ENCODE results near the gene MDP1. TPM values are rescaled to one million over a fixed set of nuclear protein-coding genes. Genes with fewer than 3 reads are reported as not detected.
A peak's percentile ranks its signal among the peaks of the same experiment; 100 is the strongest.
"Not testable (repeated sequence)": the region's sequence is repeated elsewhere in the genome, so short reads cannot be mapped to it uniquely, and the experiment has no call there.

The MDP1 gene
- polyA plus RNA-seq, 2 of the 4 experiments (the other 2 are of a cell fraction) = 21.6 to 38.6 TPM

- TF ChIP-seq, protein P1, sequence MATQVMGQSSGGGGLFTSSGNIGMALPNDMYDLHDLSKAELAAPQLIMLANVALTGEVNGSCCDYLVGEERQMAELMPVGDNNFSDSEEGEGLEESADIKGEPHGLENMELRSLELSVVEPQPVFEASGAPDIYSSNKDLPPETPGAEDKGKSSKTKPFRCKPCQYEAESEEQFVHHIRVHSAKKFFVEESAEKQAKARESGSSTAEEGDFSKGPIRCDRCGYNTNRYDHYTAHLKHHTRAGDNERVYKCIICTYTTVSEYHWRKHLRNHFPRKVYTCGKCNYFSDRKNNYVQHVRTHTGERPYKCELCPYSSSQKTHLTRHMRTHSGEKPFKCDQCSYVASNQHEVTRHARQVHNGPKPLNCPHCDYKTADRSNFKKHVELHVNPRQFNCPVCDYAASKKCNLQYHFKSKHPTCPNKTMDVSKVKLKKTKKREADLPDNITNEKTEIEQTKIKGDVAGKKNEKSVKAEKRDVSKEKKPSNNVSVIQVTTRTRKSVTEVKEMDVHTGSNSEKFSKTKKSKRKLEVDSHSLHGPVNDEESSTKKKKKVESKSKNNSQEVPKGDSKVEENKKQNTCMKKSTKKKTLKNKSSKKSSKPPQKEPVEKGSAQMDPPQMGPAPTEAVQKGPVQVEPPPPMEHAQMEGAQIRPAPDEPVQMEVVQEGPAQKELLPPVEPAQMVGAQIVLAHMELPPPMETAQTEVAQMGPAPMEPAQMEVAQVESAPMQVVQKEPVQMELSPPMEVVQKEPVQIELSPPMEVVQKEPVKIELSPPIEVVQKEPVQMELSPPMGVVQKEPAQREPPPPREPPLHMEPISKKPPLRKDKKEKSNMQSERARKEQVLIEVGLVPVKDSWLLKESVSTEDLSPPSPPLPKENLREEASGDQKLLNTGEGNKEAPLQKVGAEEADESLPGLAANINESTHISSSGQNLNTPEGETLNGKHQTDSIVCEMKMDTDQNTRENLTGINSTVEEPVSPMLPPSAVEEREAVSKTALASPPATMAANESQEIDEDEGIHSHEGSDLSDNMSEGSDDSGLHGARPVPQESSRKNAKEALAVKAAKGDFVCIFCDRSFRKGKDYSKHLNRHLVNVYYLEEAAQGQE (IDR thresholded peaks at IDR 0.05) = no peak
- TF ChIP-seq CBX2 (IDR thresholded peaks at IDR 0.05; ENCODE audit: borderline replicate concordance, low read depth) (no peak), MAX (IDR thresholded peaks at IDR 0.05) (no peak), SREBF2 (IDR thresholded peaks at IDR 0.05) (no peak), NFE2L2 (conservative IDR thresholded peaks at IDR 0.05; ENCODE audit: low read length) (no peak)
Observed at GRCh38 chr14:24206260-24207103, 9.4 kb downstream of the MDP1 start (continued).

DNA sequence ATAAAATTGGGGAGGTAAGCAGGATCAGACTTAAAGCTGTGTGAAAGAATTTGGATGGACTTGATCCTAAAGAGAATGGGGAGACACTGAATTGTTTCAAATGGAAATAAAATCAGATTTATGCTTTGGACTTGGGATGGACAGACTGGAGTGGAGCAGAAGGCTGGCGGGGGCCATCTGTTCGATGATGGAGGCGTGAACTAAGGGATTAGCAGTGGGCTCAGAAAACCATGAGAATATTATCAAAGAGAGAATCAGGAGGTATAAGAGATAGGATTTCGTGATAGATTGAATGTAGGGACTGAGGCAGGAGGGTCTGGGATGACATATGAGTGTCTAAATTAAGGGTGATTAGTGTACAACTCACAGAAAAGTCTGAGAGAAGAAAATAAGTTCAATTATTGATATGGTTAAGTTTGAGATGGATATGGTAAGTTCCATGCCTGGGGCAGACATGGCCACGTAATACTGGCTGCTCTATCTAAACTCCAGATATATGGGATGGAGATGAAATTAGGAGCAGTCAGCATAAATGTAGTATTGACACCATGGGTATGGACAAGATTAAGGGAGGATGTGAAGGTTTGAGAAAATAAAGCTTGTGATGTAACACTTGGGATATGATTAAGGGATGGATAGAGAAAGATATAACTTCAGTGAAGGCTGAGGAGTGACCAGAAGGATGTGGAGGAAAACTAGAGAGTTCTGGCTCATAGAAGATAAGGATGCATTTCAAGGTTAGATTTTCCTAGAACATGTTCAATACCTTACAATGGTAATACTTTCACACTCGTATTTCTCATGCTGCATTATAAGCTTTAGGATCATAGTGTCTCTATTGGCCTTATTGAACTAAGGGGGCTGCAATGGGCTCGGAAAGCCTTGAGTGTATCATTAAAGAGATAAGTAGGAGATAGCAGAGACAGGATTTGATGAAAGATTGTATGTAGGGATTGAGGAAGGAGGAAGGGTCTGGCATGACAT lies 11.4 kb downstream of the MDP1 start:
- DNase-seq (ENCODE audit: low read depth in 1 of 2, low spot score in 1 of 2) (no peak), ATAC-seq (peak in 1 of 2 experiments; percentile 23; a peak in 1 of 6 replicates), FAIRE-seq (no peak)
- no peak overlapping the region for H3K4me2 ChIP-seq
- H3K4me1 ChIP-seq = no peaks in the 10 kb centered on the region
- ChIA-PET CTCF (interaction anchor here (0.7 to 1.4 kb wide), 3 partner anchors 9 to 114 kb away, joined by 3 to 5 read pairs (median 3); no protein-coding TSS in a partner anchor), POLR2A (interaction anchor here (4.0 kb wide), 1 partner anchor 9 kb away, joined by 16 read pairs; the partner anchor contains the start of gene TM9SF1)
- H3K9me3 ChIP-seq = 0 out of 3 replicates have a peak, but pooled peaks cover 3% of the 10 kb centered on the region
- no peak overlapping the region for H3K27ac ChIP-seq
- 94% methylated on average over 7 of the region's 7 CpGs for WGBS (ENCODE audit: missing lambda C conversion rate)
- H3K4me3 ChIP-seq = no peak overlapping the region
- TF ChIP-seq ZNF302 (CRISPR knock-in tag; IDR thresholded peaks at IDR 0.05) = no peak
- peak; percentile 80 for TF ChIP-seq MAFK (IDR thresholded peaks at IDR 0.05; ENCODE audit: partially characterized antibody)

DNA sequence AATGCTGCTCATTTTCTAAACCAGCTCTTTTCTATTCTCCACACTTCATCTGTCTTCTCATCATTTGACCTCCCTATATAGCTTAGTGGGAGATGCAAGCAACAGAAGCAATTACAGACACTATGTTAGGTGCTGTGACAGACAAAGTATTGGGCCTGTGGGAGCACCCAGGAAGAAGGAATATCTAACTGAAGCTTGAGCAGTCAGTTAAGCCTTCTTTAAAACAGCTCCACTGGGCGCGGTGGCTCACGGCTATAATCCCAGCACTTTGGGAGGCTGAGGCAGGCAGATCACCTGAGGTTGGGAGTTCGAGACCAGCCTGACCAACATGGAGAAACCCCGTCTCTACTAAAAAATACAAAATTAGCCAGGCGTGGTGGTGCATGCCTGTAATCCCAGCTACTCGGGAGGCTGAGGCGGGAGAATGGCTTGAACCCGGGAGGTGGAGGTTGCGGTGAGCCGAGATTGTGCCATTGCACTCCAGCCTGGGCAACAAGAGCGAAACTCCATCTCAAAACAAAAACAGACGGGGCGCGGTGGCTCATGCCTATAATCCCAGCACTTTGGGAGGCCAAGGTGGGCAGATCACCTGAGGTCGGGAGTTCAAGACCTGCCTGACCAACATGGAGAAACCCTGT lies 12.5 kb downstream of the MDP1 start:
- H3K4me1 ChIP-seq; FAIRE-seq; DNase-seq (ENCODE audit: low read depth in 1 of 2, low spot score in 1 of 2); ATAC-seq; H3K9me3 ChIP-seq; H3K4me3 ChIP-seq; H3K4me2 ChIP-seq; H3K27ac ChIP-seq: not testable (repeated sequence)
- ChIA-PET POLR2A (interaction anchor here (4.0 kb wide), 1 partner anchor 8 kb away, joined by 16 read pairs; the partner anchor contains the start of gene TM9SF1), CTCF (interaction anchor here (0.7 to 1.1 kb wide), 2 partner anchors 8 to 113 kb away, joined by 3 read pairs; no protein-coding TSS in a partner anchor)
- WGBS (ENCODE audit: missing lambda C conversion rate) = 97% methylated on average over 16 of the region's 16 CpGs

DNA sequence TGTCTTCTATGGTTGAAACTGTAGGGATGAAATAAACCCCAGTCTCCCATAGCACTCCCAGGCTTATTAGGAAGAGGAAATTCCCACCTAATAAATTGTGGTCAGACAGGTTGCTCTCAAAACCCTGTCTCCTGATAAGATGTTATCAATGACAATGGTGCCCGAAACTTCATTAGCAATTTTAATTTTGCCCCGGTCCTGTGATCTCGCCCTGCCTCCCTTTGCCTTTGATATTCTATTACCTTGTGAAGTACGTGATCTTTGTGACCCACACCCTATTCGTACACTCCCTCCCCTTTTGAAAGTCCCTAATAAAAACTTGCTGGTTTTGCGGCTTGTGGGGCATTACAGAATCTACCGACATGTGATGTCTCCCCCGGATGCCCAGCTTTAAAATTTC lies 13.3 kb downstream of the MDP1 start:
- CTCF ChIA-PET; DNase-seq (ENCODE audit: low read depth in 1 of 2, low spot score in 1 of 2); H3K9me3 ChIP-seq; ATAC-seq; H3K4me2 ChIP-seq; H3K27ac ChIP-seq; FAIRE-seq; H3K4me3 ChIP-seq; H3K4me1 ChIP-seq; POLR2A ChIA-PET: not testable (repeated sequence)
- 93% methylated on average over 8 of the region's 8 CpGs for WGBS (ENCODE audit: missing lambda C conversion rate)
